Measurements from ENCODE around the gene MICAL3. TPM values are rescaled to one million over a fixed set of nuclear protein-coding genes. Genes with fewer than 3 reads are reported as not detected.

MICAL3 gene
- total and polyA plus RNA-seq, 2 of the 8 experiments (the other 6 are each of a cell fraction or from before 2014, with no cell fraction given) = 8.3 to 41.8 TPM

GRCh38 chr22:17783773-17784480 lies 240.4 kb downstream of the MICAL3 start:
- Histone ChIP-seq H2AK5ac (ENCODE audit: low read depth, low read length) (no peak overlapping the region), H3K9me3 (ENCODE audit: insufficient read depth in 2 of 2, low read depth in 1 of 2, low read length in 1 of 2) (no peaks in the 10 kb centered on the region), H2AFZ (ENCODE audit: low read length) (no peak overlapping the region), H3K23ac (ENCODE audit: insufficient read length) (no peak overlapping the region), H2BK5ac (ENCODE audit: low read depth, low read length) (no peak overlapping the region), H4K5ac (ENCODE audit: insufficient read length, low read depth, low read length) (no peak overlapping the region), H2BK20ac (ENCODE audit: low read length) (no peak overlapping the region), H3K27ac (ENCODE audit: low read depth, low read length) (no peak overlapping the region), H2BK12ac (ENCODE audit: low read depth, low read length) (no peak overlapping the region), H3K23me2 (ENCODE audit: low read depth, low read length) (no peaks in the 10 kb centered on the region), H3K4me2 (ENCODE audit: insufficient read depth in 1 of 2, low read depth in 2 of 2, low read length in 2 of 2) (no peak overlapping the region), H3K4me3 (ENCODE audit: extremely low read depth in 1 of 4, insufficient read depth in 2 of 4, low read depth in 3 of 4, low read length in 4 of 4) (no peak overlapping the region), H3K27me3 (replicated peaks in 1 of 4; ENCODE audit: control insufficient read depth in 3 of 4, extremely low read depth in 1 of 4, insufficient read depth in 3 of 4, low read length in 3 of 4) (no peaks in the 10 kb centered on the region), H4K8ac (ENCODE audit: extremely low read depth, insufficient read depth, low read length) (no peak overlapping the region; the same call in 1 of the 2 replicates), H4K91ac (replicated peaks; ENCODE audit: insufficient read length, low read length) (no peak overlapping the region), H3K79me1 (ENCODE audit: low read depth, low read length) (no peaks in the 10 kb centered on the region; the same call in 1 of the 2 replicates), H3K79me2 (ENCODE audit: control insufficient read depth in 1 of 2, insufficient read depth in 2 of 2, low read length in 2 of 2) (no peaks in the 10 kb centered on the region), H3K4me1 (replicated peaks in 1 of 4; ENCODE audit: control insufficient read depth in 3 of 4, insufficient read depth in 4 of 4, low read length in 3 of 4) (peaks cover 0 to 12% (median 4%) of the 10 kb centered on the region in 4 experiments; a peak in 1 of 7 replicates), H2BK120ac (replicated peaks; ENCODE audit: low read depth, low read length) (no peak overlapping the region), H3K4ac (replicated peaks; ENCODE audit: insufficient read length, low read depth, low read length) (no peak overlapping the region), H3K9ac (replicated peaks in 1 of 4; ENCODE audit: extremely low read depth in 1 of 4, low read depth in 3 of 4, low read length in 3 of 4) (no peak overlapping the region), H2BK15ac (ENCODE audit: low read length) (no peak overlapping the region), H3K14ac (ENCODE audit: insufficient read length) (no peak overlapping the region), H4K20me1 (replicated peaks in 1 of 2; ENCODE audit: control insufficient read depth in 1 of 2, insufficient read depth in 2 of 2, low read length in 2 of 2) (no peaks in the 10 kb centered on the region), H3K36me3 (ENCODE audit: control insufficient read depth in 2 of 4, insufficient read depth in 4 of 4, low read length in 3 of 4) (no peaks in the 10 kb centered on the region), H3K18ac (ENCODE audit: extremely low read depth, low read length) (no peak overlapping the region), H3K56ac (replicated peaks; ENCODE audit: insufficient read length, low read depth, low read length) (no peak overlapping the region)
- no peak for FAIRE-seq
- ChIA-PET CTCF (ENCODE audit: partially characterized antibody) (interaction anchor here (0.8 to 10.7 kb wide), 12 partner anchors 8 to 700 kb away, joined by 3 to 174 read pairs (median 8); partner anchors contain the start of gene BID), POLR2A (ENCODE audit: partially characterized antibody) (interaction anchor here (1.6 to 6.3 kb wide), 2 partner anchors 10 to 16 kb away, joined by 4 to 38 read pairs; partner anchors contain the start of gene BID)
- no peak for DNase-seq (ENCODE audit: low read depth in 1 of 2, low spot score in 2 of 2)
- WGBS, 2 experiments (ENCODE audit: extremely low coverage in 1 of 2, insufficient coverage in 1 of 2, insufficient read length in 1 of 2, insufficient replicate concordance in 2 of 2, low coverage in 1 of 2, low lambda C conversion rate in 2 of 2, missing lambda C conversion rate in 1 of 2) = 89% methylated on average over 17 of the region's 18 CpGs; no CpG with 5 or more reads in 1 of the 2 experiments
- TF ChIP-seq RBBP5 (IDR thresholded peaks at IDR 0.05; ENCODE audit: borderline replicate concordance, low read depth, low read length) (no peak), CHD1 (IDR thresholded peaks at IDR 0.05; ENCODE audit: low read depth, low read length) (no peak), TEAD4 (IDR thresholded peaks at IDR 0.05; ENCODE audit: low read depth, low read length) (no peak), NANOG (IDR thresholded peaks at IDR 0.05; ENCODE audit: insufficient read depth, low read depth, low read length, poor library complexity, severe bottlenecking) (no peak), GABPA (IDR thresholded peaks at IDR 0.05; ENCODE audit: borderline replicate concordance, insufficient read depth, low read length) (no peak), HDAC6 (IDR thresholded peaks at IDR 0.05; ENCODE audit: low read depth, low read length) (no peak), POLR2A (IDR thresholded peaks at IDR 0.05; ENCODE audit: control extremely low read depth in 1 of 2, low read depth in 2 of 2, low read length in 2 of 2) (no peak), ZNF274 (IDR thresholded peaks at IDR 0.05; ENCODE audit: borderline replicate concordance, extremely low read depth, low read length) (no peak), CEBPB (IDR thresholded peaks at IDR 0.05; ENCODE audit: low read depth, low read length) (no peak), RXRA (IDR thresholded peaks at IDR 0.05; ENCODE audit: insufficient read depth, low read depth, low read length) (no peak), POLR2AphosphoS5 (IDR thresholded peaks at IDR 0.05; ENCODE audit: low read depth, low read length) (no peak), SIRT6 (IDR thresholded peaks at IDR 0.05; ENCODE audit: low read length) (no peak), POU5F1 (IDR thresholded peaks at IDR 0.05; ENCODE audit: low read depth, low read length) (no peak), BCL11A (IDR thresholded peaks at IDR 0.05; ENCODE audit: low read depth in 2 of 2, low read length in 2 of 2) (no peak)
